Pancreas (tissue), 10 donors: Measurements from ENCODE around the gene DYNLT1. TPM values are rescaled to one million over a fixed set of nuclear protein-coding genes. Genes with fewer than 3 reads are reported as not detected.
"Not testable (repeated sequence)": the region's sequence is repeated elsewhere in the genome, so short reads cannot be mapped to it uniquely, and the experiment has no call there.

Source experiments
- ATAC-seq, 4 donors: fragments of 200-7000 bp; cut with Tn5 transposase; one replicate each; pipeline versions ENCODE4 v1.8.0 to v1.9.1; 2020; ENCODE audit warnings: mild to moderate bottlenecking in 4 of 4, moderate library complexity in 4 of 4
- DNase-seq, 6 donors: peaks; one replicate each; pipeline ENCODE4 v3.0.0-alpha.2; 2020
- FAIRE-seq: peaks from 2 replicates; lab custom pipeline; 2012; peaks lifted over from hg19 to GRCh38; lab: Jason Lieb, UNC
- H3K27ac ChIP-seq, 4 donors: fragments of 200-600 bp; sonication (generic); 1 replicate in 3 of 4; 2 replicates in 1 of 4; pipeline versions ENCODE4 v1.5.0 to v1.8.0; 2020
- H3K27me3 ChIP-seq, 4 donors: fragments of 200-600 bp; one replicate each; pipeline ENCODE4 v1.8.0; 2021
- H3K36me3 ChIP-seq, 3 donors: fragments of 200-600 bp; sonication (generic) in 1 of 3; one replicate each; pipeline versions ENCODE4 v1.5.0 to v1.8.0; 2020 to 2021
- H3K4me1 ChIP-seq, 3 donors: fragments of 200-600 bp; one replicate each; pipeline ENCODE4 v1.8.0; 2021
- H3K4me3 ChIP-seq, 4 donors: fragments of 200-600 bp; sonication (generic) in 2 of 4; one replicate each; pipeline versions ENCODE4 v1.5.0 to v1.8.0; 2020 to 2021
- H3K9me3 ChIP-seq, 4 donors: fragments of 200-600 bp; one replicate each; pipeline ENCODE4 v1.8.0; 2021
- CTCF ChIP-seq, 4 donors: fragments of 200-600 bp; sonication (generic) in 3 of 4; IDR thresholded peaks; one replicate each; pipeline versions ENCODE4 v1.5.0 to v1.8.0; 2021; ENCODE audit warnings: antibody characterized with exemption in 4 of 4
- WGBS, 2 donors: extraction: QIAGEN DNeasy Blood & Tissue Kit; methylation state at CpG; one replicate each; pipeline ENCODE4 v1.1.7; 2013; 5-methylcytosine and 5-hydroxymethylcytosine counted together
- intact Hi-C, 3 donors: fragments of 100-400 bp; cut with DNase I; formaldehyde crosslinking; loops; one replicate each; pipeline versions ENCODE4 v1.11.1 to v1.14.2; 2022
- polyA plus RNA-seq, 2 donors: library from polyadenylated mRNA; stranded (reverse); fragments of 200-250 nt; gene quantifications; one replicate each; pipeline ENCODE4 v1.2.3, GENCODE V29; 2013
- total RNA-seq, 6 donors: library from RNA; stranded (reverse); fragmentation: NEBNext Ultra II Directional in 4 of 6; extraction: Animal tissue kit (Norgen Biotek cat#: 25700) in 4 of 6; gene quantifications; one replicate each; pipeline versions ENCODE4 v1.2.1 to v1.2.4, GENCODE V29; 2021 to 2023
- donor health status: healthy with polysubstance abuse.
- donor health status: DM: no; HTN: no; CAD: no; lungs with moderate emphysema.
- donor health status: DM: no; HTN: no; CAD: no.
- donor health status: control.
- donor health status: control.
- donor health status: Bipolar disorder and iron deficiency.
- donor health status: DM: yes; HTN: yes; CAD: no.
- donor health status: DM: no; HTN: no; CAD: no.
- donor health status: DM: no; HTN: no; CAD: no.
- donor health status: DM: yes; HTN: yes; CAD: no.

DYNLT1 gene
- total and polyA plus RNA-seq, 8 donors, result 19.0 to 80.9 (median 36.8) TPM

GRCh38 chr6:158677906-158678578 is 33.5 kb upstream of the DYNLT1 start:
- DNase-seq, result no peak
- ATAC-seq, result no peak
- no peaks in the 10 kb centered on the region for H3K27me3 ChIP-seq
- no peaks in the 10 kb centered on the region for H3K9me3 ChIP-seq
- H3K4me1 ChIP-seq, result no peaks in the 10 kb centered on the region
- no peak overlapping the region for H3K4me3 ChIP-seq
- no peaks in the 10 kb centered on the region for H3K36me3 ChIP-seq
- WGBS, 2 donors, result 84 to 86% methylated on average over 11 of the region's 11 CpGs
- intact Hi-C loops, result no loop called here
- FAIRE-seq, result no peak
- no peak for TF ChIP-seq CTCF (IDR thresholded peaks at IDR 0.05)
- H3K27ac ChIP-seq, result no peak overlapping the region

- 97 to 100% methylated on average over 3 of the region's 3 CpGs for WGBS, 2 donors
- H3K4me3 ChIP-seq, DNase-seq, FAIRE-seq, H3K27me3 ChIP-seq, H3K27ac ChIP-seq, ATAC-seq, H3K4me1 ChIP-seq, intact Hi-C loops, H3K36me3 ChIP-seq, H3K9me3 ChIP-seq: not testable (repeated sequence)
These were observed 32.6 kb upstream of the DYNLT1 start for GRCh38 chr6:158677094-158677493.

- Histone ChIP-seq H3K4me1 (peaks cover 4 to 5% (median 4%) of the 10 kb centered on the region in 3 donors), H3K36me3 (no peaks in the 10 kb centered on the region), H3K27ac (no peak overlapping the region), H3K4me3 (no peak overlapping the region), H3K9me3 (no peaks in the 10 kb centered on the region), H3K27me3 (no peaks in the 10 kb centered on the region)
- WGBS, 2 donors, result 83% methylated on average over 14 of the region's 14 CpGs
- FAIRE-seq (no peak), DNase-seq (no peak), ATAC-seq (no peak)
- no peak for TF ChIP-seq CTCF (IDR thresholded peaks at IDR 0.05)
- intact Hi-C loops, result no loop called here
These were observed 30.0 kb upstream of the DYNLT1 start for GRCh38 chr6:158674342-158675131.

- 91 to 94% methylated on average over 6 of the region's 6 CpGs for WGBS, 2 donors
- no peak for FAIRE-seq
- Histone ChIP-seq H3K9me3 (no peaks in the 10 kb centered on the region), H3K4me1 (peaks cover 4 to 7% (median 4%) of the 10 kb centered on the region in 3 donors), H3K4me3 (no peak overlapping the region), H3K36me3 (no peaks in the 10 kb centered on the region), H3K27me3 (no peaks in the 10 kb centered on the region), H3K27ac (no peak overlapping the region)
- no peak for TF ChIP-seq CTCF (IDR thresholded peaks at IDR 0.05)
- no peak for DNase-seq
- no peak for ATAC-seq
- intact Hi-C loops, result no loop called here
These were observed 28.2 kb upstream of the DYNLT1 start for GRCh38 chr6:158672726-158673125.

- intact Hi-C loops, FAIRE-seq, H3K36me3 ChIP-seq, H3K4me1 ChIP-seq, H3K9me3 ChIP-seq, H3K4me3 ChIP-seq, H3K27me3 ChIP-seq, H3K27ac ChIP-seq, DNase-seq, ATAC-seq: not testable (repeated sequence)
- WGBS, 2 donors, result 86 to 90% methylated on average over 8 of the region's 8 CpGs
These were observed 27.6 kb upstream of the DYNLT1 start for GRCh38 chr6:158672119-158672518.
